ENCODE measurements around the gene RGS17.

RGS17 gene

DNA sequence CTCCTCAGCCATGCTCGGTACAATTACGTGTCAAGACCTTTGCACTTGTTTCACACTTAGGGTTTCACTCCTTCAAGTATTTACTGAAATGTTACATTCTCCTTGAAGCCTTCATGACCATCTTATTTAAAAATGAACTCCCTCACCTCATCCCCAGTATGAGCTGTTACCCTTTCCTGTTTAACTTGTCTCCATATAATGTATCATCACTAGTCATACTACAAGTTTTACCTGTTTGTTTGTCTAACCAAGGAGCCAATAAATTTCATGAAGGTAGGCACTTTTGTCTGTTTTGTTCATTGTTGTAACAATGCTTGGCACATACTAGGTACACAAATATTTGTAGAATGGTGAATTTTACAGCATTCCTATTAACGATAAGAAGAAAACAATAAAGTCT, 82.5 kb downstream of the RGS17 start:
- TF ChIP-seq, protein P1, sequence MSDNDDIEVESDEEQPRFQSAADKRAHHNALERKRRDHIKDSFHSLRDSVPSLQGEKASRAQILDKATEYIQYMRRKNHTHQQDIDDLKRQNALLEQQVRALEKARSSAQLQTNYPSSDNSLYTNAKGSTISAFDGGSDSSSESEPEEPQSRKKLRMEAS (IDR thresholded peaks at IDR 0.05) = no peak
- no peak for TF ChIP-seq YY1 (IDR thresholded peaks at IDR 0.05; ENCODE audit: low read depth)
- TF ChIP-seq FOXM1 (IDR thresholded peaks at IDR 0.05; ENCODE audit: borderline replicate concordance, low read depth) = no peak
- no peak for TF ChIP-seq TCF12 (IDR thresholded peaks at IDR 0.05; ENCODE audit: low read depth)
- no peak for TF ChIP-seq TEAD4 (IDR thresholded peaks at IDR 0.05)

DNA sequence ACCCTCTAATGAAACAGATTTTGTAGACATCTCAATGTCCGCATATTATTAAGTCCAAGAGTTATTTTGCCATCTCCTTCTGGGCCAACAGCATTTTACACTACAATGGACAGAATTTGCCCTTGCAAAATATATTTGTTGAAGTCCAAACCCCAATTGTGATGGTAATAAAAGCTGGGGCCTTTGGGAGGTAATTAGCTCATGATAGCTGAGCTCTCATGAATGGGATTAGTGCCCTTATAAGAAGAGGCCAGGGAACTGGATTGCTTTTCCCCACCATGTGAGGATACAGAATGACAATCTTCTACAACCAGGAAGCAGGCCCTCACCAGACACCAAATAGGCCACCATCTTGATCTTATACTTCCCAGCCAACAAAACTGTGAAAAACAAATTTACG, 83.7 kb downstream of the RGS17 start:
- TF ChIP-seq ZBTB7A (IDR thresholded peaks at IDR 0.05; ENCODE audit: low read depth) = no peak
- TF ChIP-seq RAD21 (IDR thresholded peaks at IDR 0.05; ENCODE audit: low read depth) = no peak
- TF ChIP-seq CREB1 (IDR thresholded peaks at IDR 0.05; ENCODE audit: low read depth) = no peak
- TF ChIP-seq TEAD4 (IDR thresholded peaks at IDR 0.05) = no peak
- TF ChIP-seq EP300 (IDR thresholded peaks at IDR 0.05; ENCODE audit: borderline replicate concordance) = no peak
- no peak for TF ChIP-seq TCF12 (IDR thresholded peaks at IDR 0.05; ENCODE audit: low read depth)

DNA sequence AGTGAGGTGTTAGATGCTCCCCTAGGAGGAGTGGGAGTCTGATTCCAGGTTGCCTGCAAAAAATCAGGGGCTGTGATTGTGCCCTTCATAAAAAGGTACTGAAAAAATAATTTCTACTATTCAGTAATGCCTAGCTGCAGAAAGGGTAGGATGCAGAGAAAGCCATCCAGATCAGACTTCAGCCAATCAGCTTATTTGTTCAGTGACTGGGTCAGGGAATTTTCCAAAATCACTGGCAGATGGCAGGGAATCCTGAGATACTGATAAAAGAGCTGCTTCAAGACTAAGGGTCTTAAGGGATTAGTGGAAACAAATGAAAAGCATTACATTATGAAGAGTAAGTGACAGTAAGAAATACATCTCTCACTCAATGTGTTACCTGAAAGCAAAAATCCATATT, 85.8 kb downstream of the RGS17 start:
- TF ChIP-seq FOXM1 (IDR thresholded peaks at IDR 0.05; ENCODE audit: borderline replicate concordance, low read depth) (no peak), EP300 (IDR thresholded peaks at IDR 0.05; ENCODE audit: borderline replicate concordance) (no peak), CEBPB (IDR thresholded peaks at IDR 0.05) (no peak), ZBTB7A (IDR thresholded peaks at IDR 0.05; ENCODE audit: low read depth) (no peak), CREB1 (IDR thresholded peaks at IDR 0.05; ENCODE audit: low read depth) (no peak), TEAD4 (IDR thresholded peaks at IDR 0.05) (no peak), EGR1 (IDR thresholded peaks at IDR 0.05) (no peak), YY1 (IDR thresholded peaks at IDR 0.05; ENCODE audit: low read depth) (no peak), NFIC (IDR thresholded peaks at IDR 0.05) (no peak)

DNA sequence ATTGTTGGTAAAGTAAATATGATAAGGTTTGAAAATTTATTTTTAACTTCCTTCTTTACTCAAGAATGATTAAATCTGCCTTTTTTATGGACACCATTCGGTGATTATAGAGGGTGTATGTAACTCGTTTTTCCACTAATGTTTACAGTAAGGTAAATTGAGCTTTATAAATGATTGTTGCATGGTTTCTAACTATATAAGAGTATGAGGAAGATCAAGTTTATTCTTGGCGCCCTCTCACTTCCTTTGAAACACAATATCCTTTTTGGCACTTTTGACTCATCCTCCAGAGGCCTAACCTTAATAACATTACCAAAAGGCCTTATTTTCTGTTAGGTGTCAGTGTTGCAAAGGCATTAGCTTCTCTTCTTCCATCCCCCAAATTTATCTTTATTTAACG, 86.8 kb downstream of the RGS17 start:
- no peak for TF ChIP-seq CEBPB (IDR thresholded peaks at IDR 0.05)
- TF ChIP-seq EP300 (IDR thresholded peaks at IDR 0.05; ENCODE audit: borderline replicate concordance) = no peak
- no peak for TF ChIP-seq EGR1 (IDR thresholded peaks at IDR 0.05)
- TF ChIP-seq CREB1 (IDR thresholded peaks at IDR 0.05; ENCODE audit: low read depth) = no peak
- TF ChIP-seq, protein P2, sequence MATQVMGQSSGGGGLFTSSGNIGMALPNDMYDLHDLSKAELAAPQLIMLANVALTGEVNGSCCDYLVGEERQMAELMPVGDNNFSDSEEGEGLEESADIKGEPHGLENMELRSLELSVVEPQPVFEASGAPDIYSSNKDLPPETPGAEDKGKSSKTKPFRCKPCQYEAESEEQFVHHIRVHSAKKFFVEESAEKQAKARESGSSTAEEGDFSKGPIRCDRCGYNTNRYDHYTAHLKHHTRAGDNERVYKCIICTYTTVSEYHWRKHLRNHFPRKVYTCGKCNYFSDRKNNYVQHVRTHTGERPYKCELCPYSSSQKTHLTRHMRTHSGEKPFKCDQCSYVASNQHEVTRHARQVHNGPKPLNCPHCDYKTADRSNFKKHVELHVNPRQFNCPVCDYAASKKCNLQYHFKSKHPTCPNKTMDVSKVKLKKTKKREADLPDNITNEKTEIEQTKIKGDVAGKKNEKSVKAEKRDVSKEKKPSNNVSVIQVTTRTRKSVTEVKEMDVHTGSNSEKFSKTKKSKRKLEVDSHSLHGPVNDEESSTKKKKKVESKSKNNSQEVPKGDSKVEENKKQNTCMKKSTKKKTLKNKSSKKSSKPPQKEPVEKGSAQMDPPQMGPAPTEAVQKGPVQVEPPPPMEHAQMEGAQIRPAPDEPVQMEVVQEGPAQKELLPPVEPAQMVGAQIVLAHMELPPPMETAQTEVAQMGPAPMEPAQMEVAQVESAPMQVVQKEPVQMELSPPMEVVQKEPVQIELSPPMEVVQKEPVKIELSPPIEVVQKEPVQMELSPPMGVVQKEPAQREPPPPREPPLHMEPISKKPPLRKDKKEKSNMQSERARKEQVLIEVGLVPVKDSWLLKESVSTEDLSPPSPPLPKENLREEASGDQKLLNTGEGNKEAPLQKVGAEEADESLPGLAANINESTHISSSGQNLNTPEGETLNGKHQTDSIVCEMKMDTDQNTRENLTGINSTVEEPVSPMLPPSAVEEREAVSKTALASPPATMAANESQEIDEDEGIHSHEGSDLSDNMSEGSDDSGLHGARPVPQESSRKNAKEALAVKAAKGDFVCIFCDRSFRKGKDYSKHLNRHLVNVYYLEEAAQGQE (IDR thresholded peaks at IDR 0.05; ENCODE audit: low read depth) = no peak
- no peak for TF ChIP-seq YY1 (IDR thresholded peaks at IDR 0.05; ENCODE audit: low read depth)

DNA sequence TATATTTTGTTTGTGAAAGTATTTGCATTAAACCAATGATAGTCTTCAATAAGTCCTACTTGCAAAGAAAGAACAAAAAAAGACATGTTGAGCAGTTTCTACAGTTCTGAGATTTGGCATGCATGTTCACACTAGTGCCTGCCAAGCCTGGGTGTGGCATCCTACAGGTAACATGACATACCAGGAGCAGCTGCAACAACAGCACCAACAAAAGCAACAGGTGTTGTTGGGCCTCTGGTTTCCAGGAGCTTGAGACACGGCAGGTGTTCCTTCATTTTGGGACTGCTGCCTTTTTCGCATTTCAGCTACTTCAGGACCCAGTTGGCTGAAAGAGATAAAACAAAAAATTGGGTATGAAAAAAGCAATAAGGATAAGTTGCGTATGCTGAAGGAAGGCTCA, 87.4 kb downstream of the RGS17 start:
- TF ChIP-seq EGR1 (IDR thresholded peaks at IDR 0.05) (no peak), ZBTB7A (IDR thresholded peaks at IDR 0.05; ENCODE audit: low read depth) (no peak), TCF12 (IDR thresholded peaks at IDR 0.05; ENCODE audit: low read depth) (no peak), TEAD4 (IDR thresholded peaks at IDR 0.05) (no peak), FOXM1 (IDR thresholded peaks at IDR 0.05; ENCODE audit: borderline replicate concordance, low read depth) (no peak), TAF1 (IDR thresholded peaks at IDR 0.05; ENCODE audit: low read depth) (no peak), NFIC (IDR thresholded peaks at IDR 0.05) (no peak), RAD21 (IDR thresholded peaks at IDR 0.05; ENCODE audit: low read depth) (no peak), YY1 (IDR thresholded peaks at IDR 0.05; ENCODE audit: low read depth) (no peak), CREB1 (IDR thresholded peaks at IDR 0.05; ENCODE audit: low read depth) (no peak), EP300 (IDR thresholded peaks at IDR 0.05; ENCODE audit: borderline replicate concordance) (no peak), CEBPB (IDR thresholded peaks at IDR 0.05) (no peak)
- TF ChIP-seq, protein P3, sequence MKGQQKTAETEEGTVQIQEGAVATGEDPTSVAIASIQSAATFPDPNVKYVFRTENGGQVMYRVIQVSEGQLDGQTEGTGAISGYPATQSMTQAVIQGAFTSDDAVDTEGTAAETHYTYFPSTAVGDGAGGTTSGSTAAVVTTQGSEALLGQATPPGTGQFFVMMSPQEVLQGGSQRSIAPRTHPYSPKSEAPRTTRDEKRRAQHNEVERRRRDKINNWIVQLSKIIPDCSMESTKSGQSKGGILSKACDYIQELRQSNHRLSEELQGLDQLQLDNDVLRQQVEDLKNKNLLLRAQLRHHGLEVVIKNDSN (IDR thresholded peaks at IDR 0.05) = no peak
- TF ChIP-seq, protein P2 (IDR thresholded peaks at IDR 0.05; ENCODE audit: low read depth) = no peak

DNA sequence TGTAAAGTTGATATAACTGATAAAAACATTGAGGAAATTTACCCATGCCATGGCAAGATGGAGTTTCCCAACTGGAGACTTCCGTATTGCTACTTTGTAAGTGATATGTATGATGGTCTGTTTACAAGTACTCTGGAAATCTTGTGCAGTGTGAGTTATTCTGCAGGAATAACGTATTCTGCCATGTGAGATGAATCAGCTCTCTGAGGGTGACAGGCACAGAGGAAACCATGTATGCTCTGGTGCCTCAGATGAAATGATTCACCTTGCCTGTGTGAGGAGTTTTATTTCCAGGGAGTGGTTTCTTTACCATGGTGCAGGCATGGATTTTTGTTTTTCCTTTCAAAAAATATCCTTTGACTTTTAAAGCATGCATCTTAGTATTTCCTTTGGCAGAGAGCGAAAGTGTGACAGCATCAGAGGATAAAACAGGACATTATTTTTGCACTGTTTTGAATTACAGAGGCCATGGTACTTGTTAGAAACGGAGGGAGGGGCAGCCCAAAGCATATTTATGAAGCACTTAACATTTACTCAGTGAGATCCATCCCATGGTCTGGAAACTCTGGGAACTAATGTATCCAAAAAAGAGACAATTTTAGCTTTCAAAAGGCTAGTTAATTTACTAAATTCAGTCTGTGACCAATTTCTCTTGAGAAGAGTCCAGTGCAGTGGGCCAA, 92.6 kb downstream of the RGS17 start:
- no peak for TF ChIP-seq FOXM1 (IDR thresholded peaks at IDR 0.05; ENCODE audit: borderline replicate concordance, low read depth)
- TF ChIP-seq EP300 (IDR thresholded peaks at IDR 0.05; ENCODE audit: borderline replicate concordance) = no peak
- TF ChIP-seq EGR1 (IDR thresholded peaks at IDR 0.05) = no peak
- TF ChIP-seq TAF1 (IDR thresholded peaks at IDR 0.05; ENCODE audit: low read depth) = no peak
- TF ChIP-seq NFIC (IDR thresholded peaks at IDR 0.05) = no peak
- TF ChIP-seq ZBTB7A (IDR thresholded peaks at IDR 0.05; ENCODE audit: low read depth) = no peak
- TF ChIP-seq TEAD4 (IDR thresholded peaks at IDR 0.05) = no peak
- TF ChIP-seq CEBPB (IDR thresholded peaks at IDR 0.05) = no peak
- no peak for TF ChIP-seq RAD21 (IDR thresholded peaks at IDR 0.05; ENCODE audit: low read depth)
- TF ChIP-seq CREB1 (IDR thresholded peaks at IDR 0.05; ENCODE audit: low read depth) = no peak
- TF ChIP-seq, protein P2 (IDR thresholded peaks at IDR 0.05; ENCODE audit: low read depth) = no peak
